NCI-H345 (cell line): ENCODE data around the gene ZNF214.
"Not testable (repeated sequence)": the region's sequence is repeated elsewhere in the genome, so short reads cannot be mapped to it uniquely, and the experiment has no call there.

Experiments
- DNase-seq: peaks from one replicate; lab custom pipeline; 2025; lab: John Stamatoyannopoulos, UW

The ZNF214 gene

GRCh38 chr11:6988506-6988905 is 31.6 kb downstream of the ZNF214 start:
- no peak for DNase-seq

- DNase-seq = no peak
These were observed 33.7 kb downstream of the ZNF214 start for GRCh38 chr11:6986487-6986886.

GRCh38 chr11:6979365-6979764 is 40.8 kb downstream of the ZNF214 start:
- DNase-seq = no peak

- DNase-seq = not testable (repeated sequence)
These were observed 50.3 kb downstream of the ZNF214 start for GRCh38 chr11:6969854-6970253.

GRCh38 chr11:6968816-6969215 is 51.3 kb downstream of the ZNF214 start:
- DNase-seq = no peak

GRCh38 chr11:6962673-6963072 is 57.5 kb downstream of the ZNF214 start:
- DNase-seq = no peak

- DNase-seq = no peak
These were observed 58.0 kb downstream of the ZNF214 start for GRCh38 chr11:6962141-6962540.

- not testable (repeated sequence) for DNase-seq
These were observed 65.9 kb downstream of the ZNF214 start for GRCh38 chr11:6954248-6954647.
